Heart left ventricle (tissue), 13 donors: ENCODE measurements around the gene SHROOM2.

Experiments used
- CTCF ChIP-seq, 12 donors: fragments of 200-600 bp; sonication (generic) in 4 of 12; IDR thresholded peaks; one replicate each; pipeline versions ENCODE4 v1.5.0 to v1.8.0; 2018 to 2022; ENCODE audit warnings: antibody characterized with exemption in 12 of 12, mild to moderate bottlenecking in 5 of 12
- POLR2A ChIP-seq, 2 donors: fragments of 450-650 bp; IDR thresholded peaks; one replicate each; pipeline ENCODE4 v1.6.1; 2017; ENCODE audit warnings: antibody characterized with exemption in 2 of 2, mild to moderate bottlenecking in 2 of 2, moderate library complexity in 2 of 2
- donor health status: ischemic (EF 13 %, LVEDD 7.1; RV severe dilation, severe dysfunction).
- donor health status: DM: no; HTN: yes; CAD: no.
- donor health status: DM: no; HTN: no; CAD: no.
- donor health status: ischemic (EF 25% LVEDD 6.9; RV normal size, moderate dysfunction).
- donor health status: ischemic (EF 25% LVEDD 5.7; RV mildly dilated, moderate dysfunction).
- donor health status: ischemic (EF 35%, LVEDD 5.7; RV mildly dilated, moderate dysfunction).
- donor health status: nonischemic (EF 11% LVEDD 7.7; RV severe dilation, severe dysfunction).
- donor health status: DM: yes; HTN: yes; CAD: no.
- donor health status: PGD.
- donor health status: ischemic (EF 29% LVEDD 5.4; RV normal size, mild dysfunction).
- donor health status: nonischemic (EF 23%, LVEDD 6.1; RV moderate dilation, normal function).

GRCh38 chrX:9845578-9845952 is 59.3 kb downstream of the SHROOM2 start:
- TF ChIP-seq POLR2A (IDR thresholded peaks at IDR 0.05) (no peak), CTCF (IDR thresholded peaks at IDR 0.05) (no peak)
